SHP77 (cell line): ENCODE results near the gene SLC40A1.

Experiments
- DNase-seq, 2 experiments: peaks; one replicate each; lab custom pipeline; 2025; lab: John Stamatoyannopoulos, UW

The SLC40A1 gene

DNA sequence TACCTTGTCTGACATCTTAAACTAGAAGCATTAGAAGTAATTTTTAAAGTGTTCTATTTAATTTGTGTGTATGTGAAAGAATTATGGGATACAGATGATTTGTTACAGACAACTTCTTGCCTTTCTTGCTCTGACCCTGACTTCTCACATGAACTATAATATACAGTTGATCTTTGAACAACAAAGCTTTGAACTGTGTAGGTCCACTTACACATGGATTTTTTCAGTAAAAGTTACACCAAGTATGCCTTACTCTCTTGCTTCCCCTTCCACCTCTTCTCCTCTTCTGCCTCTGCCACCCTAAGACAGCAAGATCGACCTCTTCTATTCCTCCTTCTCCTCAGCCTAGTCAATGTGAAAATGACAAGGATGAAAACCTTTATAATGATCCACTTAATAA, 42.2 kb downstream of the SLC40A1 start:
- no peak for DNase-seq

DNA sequence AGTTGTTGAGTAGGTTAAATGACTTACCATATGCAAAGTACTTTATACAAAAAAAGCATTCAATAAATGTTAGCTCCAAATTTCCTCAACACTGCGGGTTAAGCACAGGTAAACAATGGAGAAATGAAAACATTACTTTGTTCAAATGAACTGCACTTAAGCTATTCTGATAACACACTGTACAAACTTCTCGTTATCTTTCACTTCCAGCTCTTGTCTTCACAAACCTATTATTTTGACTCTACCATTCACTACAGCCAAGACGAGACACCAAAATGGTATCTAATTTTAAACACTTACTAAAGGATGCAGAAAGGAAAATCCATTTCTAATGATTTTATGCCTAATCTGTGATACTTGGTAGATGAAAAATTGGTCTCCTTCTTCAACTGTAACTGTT, 43.8 kb downstream of the SLC40A1 start:
- no peak for DNase-seq

DNA sequence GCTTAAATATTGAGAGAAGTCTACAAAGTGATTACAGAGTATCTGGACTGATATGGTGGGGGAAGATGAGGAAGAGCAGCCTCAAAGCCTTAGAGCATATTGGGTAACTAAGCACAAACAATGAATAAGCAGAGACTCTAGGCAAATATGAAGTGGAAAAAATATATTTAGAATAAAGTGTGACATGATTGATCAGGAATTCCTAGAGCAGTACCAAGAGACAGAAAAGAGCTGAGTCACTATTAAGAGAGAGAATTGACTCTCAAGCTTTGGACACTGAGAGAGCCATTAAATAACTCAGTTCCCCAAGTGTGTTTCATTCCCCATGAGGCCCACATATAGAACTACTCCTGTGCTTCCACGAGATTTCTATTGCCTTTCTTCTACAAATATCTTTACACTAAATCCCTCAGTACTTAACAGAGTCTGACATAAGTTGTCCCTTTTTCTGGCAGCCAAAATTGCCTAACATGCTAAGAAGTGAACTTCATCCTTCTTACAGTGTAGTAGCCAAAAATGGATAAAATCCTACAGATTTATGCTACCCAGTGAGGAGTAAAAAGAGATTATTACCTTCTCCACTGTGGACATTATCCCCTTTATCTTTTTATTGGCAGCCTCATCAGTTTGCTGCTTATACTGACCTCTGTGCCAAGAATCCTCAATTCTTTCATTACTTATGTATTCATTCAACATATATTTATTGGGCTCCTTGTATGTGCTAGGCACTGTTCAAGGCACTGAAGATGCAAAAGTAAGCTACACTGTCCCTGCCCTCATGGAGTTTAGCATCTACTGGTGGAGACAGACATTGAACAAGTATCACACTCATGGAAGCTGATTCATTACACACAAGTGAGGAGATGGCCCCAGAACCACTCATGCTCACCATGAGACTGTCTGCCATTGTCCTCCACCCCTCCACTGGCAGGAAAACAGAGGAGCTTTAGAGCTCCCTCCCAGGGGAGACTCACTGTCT, 45.4 kb downstream of the SLC40A1 start:
- DNase-seq = no peak

DNA sequence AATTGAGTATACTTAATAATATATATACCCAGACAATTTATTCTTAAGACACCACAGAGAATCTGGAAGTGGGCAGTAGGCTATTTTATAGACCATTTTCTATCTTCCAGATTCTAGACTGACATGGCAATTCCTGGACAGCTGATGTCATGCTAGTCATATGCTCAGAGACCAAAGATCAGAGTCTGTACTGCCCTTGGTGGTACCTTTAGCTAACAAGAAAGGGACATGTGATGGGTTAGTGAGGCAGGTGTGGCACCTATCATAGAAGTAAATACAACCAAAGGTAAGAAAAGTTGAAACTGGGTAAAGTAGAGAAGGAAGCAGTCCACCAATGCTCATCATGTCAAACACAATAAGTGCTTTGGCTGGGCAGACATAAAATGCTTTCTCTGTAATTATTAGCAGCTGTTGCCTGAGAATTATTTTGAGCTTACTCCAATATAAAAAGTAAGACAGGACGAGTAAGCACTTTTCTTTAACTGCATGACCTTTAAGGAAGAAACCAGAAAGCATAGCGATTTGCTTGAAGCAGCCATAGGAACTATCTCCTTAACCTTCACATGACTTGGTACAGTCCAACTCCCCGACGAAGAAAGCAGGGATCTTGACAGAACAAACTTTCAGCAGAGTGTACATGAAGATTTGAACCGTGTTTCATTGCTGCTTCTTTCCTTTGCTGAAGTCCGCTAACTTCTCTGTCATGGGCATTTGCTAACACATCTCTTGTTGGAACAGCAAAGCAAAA, 47.1 kb downstream of the SLC40A1 start:
- DNase-seq = no peak

DNA sequence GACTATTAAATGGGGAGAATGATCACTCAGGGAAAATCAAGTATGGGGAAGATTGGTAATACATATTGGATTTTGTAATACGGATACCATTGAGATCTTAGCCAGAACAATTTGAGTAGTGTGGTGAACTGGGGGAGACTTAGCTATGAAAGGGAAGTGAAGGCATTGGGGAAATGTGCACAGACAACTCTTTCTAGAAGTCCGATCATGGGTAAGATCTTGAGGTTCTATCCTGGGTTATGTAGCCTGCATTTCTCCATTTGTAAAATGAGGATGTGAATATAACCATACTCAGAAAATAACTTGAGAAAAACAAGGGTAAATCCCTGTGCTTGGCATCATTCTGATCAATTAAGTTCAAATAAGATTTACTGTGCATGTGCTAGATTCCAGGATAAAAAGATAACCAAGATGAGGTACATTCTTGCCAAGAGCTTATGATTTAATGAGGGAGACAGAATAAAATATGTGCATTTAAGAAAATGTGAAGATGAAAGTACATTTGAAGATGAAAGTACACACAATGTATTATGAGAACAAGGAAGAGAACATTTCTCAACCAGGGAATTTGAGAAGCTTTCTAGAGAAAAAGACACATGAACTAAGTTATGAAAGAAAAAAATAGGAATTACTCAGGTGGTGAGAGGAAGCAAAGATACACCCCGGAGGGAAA, 49.5 kb downstream of the SLC40A1 start:
- no peak for DNase-seq

DNA sequence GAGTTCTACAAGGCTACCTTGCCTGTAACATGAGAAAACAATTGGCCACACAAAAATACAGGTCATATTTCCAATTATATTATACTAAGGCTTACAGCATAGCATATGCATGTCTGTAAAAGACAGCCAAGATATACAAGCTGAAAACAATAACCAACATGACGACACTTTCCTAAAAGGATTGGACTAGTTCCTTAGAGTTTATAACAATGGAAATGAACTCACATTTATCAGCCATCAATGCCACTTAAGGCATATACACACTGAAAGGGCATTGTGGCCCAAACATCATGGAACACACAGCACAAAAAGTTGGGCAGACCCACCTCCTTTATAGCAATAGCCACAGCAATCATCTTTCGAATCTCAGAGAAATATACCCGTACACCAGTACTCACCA, 52.0 kb downstream of the SLC40A1 start:
- no peak for DNase-seq

DNA sequence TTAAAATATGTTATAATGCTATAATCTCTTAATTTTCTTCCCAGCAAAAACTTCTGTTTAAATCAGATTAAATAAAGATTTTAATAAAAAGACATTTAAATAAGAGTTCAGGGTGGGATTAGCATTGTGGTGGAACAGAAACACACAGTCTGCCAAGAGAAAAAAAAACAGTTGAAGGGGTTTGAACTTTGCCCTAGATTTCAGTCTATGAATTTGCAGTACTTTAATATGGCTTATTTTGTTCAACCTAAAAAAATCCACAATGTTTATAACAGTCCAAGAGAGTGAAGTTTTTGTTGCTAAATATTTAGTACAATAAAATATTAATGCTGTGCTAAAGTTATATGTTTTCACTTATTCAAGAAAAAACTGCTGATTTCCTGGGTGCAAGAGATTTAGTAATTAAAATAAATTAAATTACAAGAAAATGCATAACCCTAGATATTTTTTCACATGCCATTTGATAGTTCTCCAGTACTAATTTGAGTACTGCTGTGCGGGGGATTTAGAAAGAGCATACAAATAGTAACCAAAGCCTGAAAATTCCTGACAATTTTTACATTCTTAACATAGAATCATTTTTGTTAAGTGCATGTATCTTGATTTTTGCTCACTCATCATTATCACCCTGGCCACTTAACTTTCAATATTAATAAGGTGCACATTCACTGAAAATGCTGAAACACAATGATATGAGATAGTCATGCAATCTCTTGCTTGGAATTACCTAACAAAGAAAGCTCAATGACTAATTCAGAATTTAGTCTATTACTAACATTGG, 52.6 kb downstream of the SLC40A1 start:
- DNase-seq = no peak

GRCh38 chr2:189527041-189527750, 53.4 kb downstream of the SLC40A1 start:
- no peak for DNase-seq

- DNase-seq = no peak
These were observed 54.3 kb downstream of the SLC40A1 start for GRCh38 chr2:189526241-189526640.

DNA sequence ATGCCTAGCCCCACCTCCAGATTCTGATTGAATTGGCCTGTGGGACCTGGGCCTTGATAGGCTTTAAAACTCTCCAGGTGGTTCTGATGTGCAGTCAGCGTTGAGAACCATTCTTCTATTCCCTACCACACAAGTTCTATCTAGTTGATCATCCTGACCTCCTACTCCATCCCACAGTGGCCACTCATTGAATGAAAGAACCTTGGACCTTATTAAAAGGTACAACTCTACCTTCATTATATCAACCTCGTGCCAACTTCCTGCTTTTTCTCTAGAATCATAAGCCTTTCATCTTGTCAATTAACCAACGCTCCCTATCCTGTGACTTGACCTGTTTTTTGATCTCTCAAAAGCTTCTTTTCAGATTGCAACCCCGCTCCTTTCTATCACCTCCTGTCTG, 55.8 kb downstream of the SLC40A1 start:
- DNase-seq = no peak

DNA sequence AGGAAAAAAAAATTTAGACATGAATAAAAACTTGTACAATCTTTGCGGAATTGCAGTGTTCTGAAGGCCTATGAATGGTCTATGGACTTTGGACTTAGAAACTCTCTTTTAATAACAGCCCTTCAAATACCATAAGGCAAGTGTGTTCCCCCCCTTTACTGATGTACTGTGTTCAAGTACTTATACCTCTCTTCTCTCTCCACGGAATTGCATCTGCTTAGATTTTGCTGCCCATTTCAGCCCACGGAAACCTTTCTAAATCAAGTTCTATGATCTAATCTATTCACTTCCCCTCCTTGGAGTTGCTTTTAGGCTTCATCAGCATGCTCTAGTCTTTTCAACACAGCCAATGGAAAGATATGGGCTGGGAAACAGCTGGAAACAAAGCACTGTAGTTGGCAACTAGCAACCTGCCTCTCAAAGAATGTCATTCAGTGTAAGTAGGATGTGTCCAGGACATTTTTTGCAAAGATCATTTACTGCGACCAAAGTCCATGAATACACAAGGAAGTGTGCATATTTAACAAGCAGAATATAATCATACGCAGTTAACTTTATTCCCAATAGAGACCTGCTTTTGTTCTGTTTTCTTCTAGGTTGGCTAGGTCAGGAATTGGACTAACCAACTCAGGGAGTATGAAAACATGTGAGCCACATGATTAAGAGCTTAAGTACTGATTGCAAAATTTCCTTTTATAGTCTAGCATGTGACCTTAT, 58.0 kb downstream of the SLC40A1 start:
- DNase-seq = no peak

GRCh38 chr2:189521699-189522434, 58.7 kb downstream of the SLC40A1 start:
- no peak for DNase-seq

- DNase-seq = no peak
These were observed 60.8 kb downstream of the SLC40A1 start for GRCh38 chr2:189519631-189520387.

DNA sequence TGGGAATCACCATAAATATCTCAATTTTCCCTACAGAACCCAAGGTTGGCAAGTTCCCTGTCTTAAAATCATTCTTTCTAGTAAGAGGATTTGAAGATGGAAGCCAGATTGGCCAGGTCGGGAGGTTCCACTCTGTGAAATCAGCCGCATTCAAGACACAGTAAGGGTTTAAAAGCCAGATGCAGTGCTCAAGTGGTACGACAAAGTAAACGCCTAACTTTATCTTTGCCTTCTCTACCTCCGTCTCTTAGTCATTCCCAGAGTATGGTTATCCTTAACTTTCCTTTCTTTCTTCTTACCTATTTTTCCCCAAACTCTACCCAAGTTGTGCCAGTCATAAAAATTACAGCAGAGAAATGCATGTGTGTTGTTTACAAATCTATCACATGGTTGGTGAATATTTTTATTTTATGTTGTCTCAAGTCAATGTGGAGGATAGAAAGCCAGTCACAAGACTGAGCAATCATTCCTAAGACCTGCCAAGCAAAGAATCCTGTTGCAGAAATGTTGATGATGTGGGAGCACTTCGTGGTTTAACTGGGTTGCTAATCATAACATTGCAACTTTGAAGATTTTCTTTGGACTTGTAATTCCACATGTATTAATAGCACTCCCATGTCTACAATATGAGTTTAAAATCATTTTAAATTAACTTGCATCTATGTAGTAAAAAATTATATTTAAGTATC, 62.6 kb downstream of the SLC40A1 start:
- no peak for DNase-seq

- DNase-seq = no peak
These were observed 64.0 kb downstream of the SLC40A1 start for GRCh38 chr2:189516546-189516945.

GRCh38 chr2:189515264-189515663, 65.3 kb downstream of the SLC40A1 start:
- DNase-seq = no peak

DNA sequence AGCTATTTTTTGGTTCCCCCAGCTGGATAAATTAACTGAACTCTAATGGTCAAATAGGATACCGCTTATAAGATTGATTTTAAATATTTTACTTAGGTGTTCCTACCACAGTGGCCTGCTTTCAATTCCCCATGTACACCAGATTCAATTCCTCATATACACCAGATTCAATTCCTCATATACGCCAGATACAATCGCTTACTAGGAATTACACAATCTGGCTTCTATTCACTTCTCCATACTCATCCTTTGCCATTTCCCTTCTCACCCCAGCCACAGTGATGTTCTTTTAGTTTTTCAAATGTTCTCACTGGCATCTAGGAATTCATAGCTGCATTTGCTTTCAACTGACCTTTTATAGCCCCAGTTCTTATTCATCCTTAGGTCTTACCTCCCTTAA, 66.5 kb downstream of the SLC40A1 start:
- no peak for DNase-seq

GRCh38 chr2:189512879-189513278, 67.7 kb downstream of the SLC40A1 start:
- no peak for DNase-seq
